Activated CD8-positive, alpha-beta T cell treated with anti-CD3 and anti-CD28 coated beads, Interleukin-2, amount 10 ng/mL, durations not matched to agents 7 days and 5 days (primary cell): ENCODE results near the gene ASCC3. TPM values are rescaled to one million over a fixed set of nuclear protein-coding genes. Genes with fewer than 3 reads are reported as not detected.

ENCODE experiments used
- ATAC-seq: fragments of 150-1000 bp; cut with Tn5 transposase; one replicate; pipeline ENCODE4 v1.10.0; 2021; ENCODE audit warnings: moderate library complexity
- CTCF ChIA-PET: fragments of 350-600 bp; sonication (Branson Sonifier 250); formaldehyde crosslinking; loops from one replicate; lab custom pipeline; 2021; ENCODE audit warnings: antibody characterized with exemption; lab: Charles Lee
- POLR2A ChIA-PET: fragments of 350-600 bp; sonication (Branson Sonifier 250); formaldehyde crosslinking; loops from one replicate; lab custom pipeline; 2021; ENCODE audit warnings: antibody characterized with exemption; lab: Charles Lee
- DNase-seq: peaks from one replicate; pipeline ENCODE4 v3.0.0-alpha.2; 2020
- H3K27ac Mint-ChIP-seq: one replicate; pipeline ENCODE4 v1.8.0; 2021; ENCODE audit warnings: mild to moderate bottlenecking, mixed read lengths
- H3K27me3 Mint-ChIP-seq: one replicate; pipeline ENCODE4 v1.8.0; 2021; ENCODE audit warnings: low read depth, mixed read lengths
- H3K36me3 Mint-ChIP-seq: one replicate; pipeline ENCODE4 v1.8.0; 2021; ENCODE audit warnings: low read depth, mixed read lengths
- H3K4me1 Mint-ChIP-seq: one replicate; pipeline ENCODE4 v1.8.0; 2021; ENCODE audit warnings: low read depth, mixed read lengths
- H3K4me3 Mint-ChIP-seq: one replicate; pipeline ENCODE4 v1.8.0; 2021; ENCODE audit warnings: mild to moderate bottlenecking, mixed read lengths
- H3K9me3 Mint-ChIP-seq: one replicate; pipeline ENCODE4 v1.8.0; 2022; ENCODE audit warnings: mixed read lengths; ENCODE audit not compliant: insufficient read depth
- total RNA-seq, 2 experiments: library from RNA; stranded (reverse); gene quantifications; one replicate each; pipeline ENCODE4 v1.2.3, GENCODE V29; 2021

Gene ASCC3
- total RNA-seq, 2 experiments from 2014 or later = 61.8 to 66.1 TPM

DNA sequence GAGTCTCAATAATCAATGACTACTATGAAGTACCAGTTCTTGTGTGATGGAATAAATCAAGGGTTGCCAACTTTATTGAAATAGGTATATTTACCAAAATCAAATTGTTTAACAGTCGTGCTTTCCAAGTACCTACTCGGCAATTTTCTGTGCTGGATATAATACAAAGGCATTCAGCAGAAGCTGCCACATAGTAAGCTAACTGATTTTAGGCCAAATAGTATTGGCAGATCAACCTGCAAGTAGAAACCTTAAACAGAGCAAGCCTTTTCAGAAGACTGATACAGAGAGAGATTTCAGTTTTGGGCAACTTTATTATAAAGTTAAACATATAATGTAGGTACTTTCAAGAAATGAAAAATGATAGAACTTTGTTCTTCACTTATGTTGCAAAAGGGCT lies 174.6 kb downstream of the ASCC3 start:
- Mint-ChIP-seq H3K27me3 (no peaks in the 10 kb centered on the region), H3K4me1 (no peaks in the 10 kb centered on the region), H3K27ac (no peak overlapping the region), H3K36me3 (peaks cover 23% of the 10 kb centered on the region), H3K9me3 (peaks cover 4% of the 10 kb centered on the region), H3K4me3 (no peak overlapping the region)
- DNase-seq (no peak), ATAC-seq (no peak)
- ChIA-PET CTCF (no interaction called here), POLR2A (no interaction called here)

DNA sequence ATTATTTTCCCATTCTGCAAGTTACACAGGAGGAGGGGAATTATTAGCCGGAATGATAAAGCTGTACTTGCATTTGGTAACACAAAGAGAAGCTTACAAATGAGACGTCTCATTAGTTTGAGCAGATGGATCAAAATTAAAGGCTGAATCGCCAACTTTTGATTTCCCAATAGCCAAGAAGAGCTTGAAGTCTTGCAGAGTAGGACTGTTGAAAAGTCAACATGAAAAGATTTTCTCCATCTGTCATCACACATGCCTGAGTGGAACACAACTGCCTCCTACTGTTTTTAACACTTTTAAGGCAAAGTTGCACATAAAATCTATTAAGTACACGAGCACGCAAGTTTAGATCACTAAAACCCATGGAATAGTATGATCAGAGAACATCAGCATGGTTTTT lies 176.2 kb downstream of the ASCC3 start:
- ChIA-PET POLR2A (no interaction called here), CTCF (no interaction called here)
- Mint-ChIP-seq H3K27me3 (no peaks in the 10 kb centered on the region), H3K9me3 (peaks cover 8% of the 10 kb centered on the region), H3K27ac (no peak overlapping the region), H3K4me1 (no peaks in the 10 kb centered on the region), H3K36me3 (peaks cover 31% of the 10 kb centered on the region), H3K4me3 (no peak overlapping the region)
- ATAC-seq (no peak), DNase-seq (no peak)

DNA sequence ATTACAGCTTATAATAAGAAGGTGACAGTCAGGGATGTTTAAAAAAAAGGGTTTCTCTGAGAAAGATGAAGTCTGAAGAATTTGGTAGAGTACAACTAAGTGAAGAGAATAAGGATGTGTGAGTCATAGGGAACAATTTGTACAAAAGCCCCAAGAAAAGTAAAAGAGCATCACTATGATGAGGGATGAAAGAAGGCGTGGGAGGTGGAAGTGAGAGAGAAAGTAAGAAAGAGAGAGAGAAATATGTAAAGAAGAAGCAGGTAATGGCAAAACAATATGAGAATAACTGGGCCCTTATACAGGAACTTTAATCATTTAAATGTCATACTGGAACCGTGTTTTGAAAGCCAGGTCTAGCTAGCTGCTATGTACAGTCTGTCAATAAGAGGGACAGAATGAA lies 179.4 kb downstream of the ASCC3 start:
- Mint-ChIP-seq H3K4me1 (no peaks in the 10 kb centered on the region), H3K36me3 (peaks cover 32% of the 10 kb centered on the region), H3K27me3 (no peaks in the 10 kb centered on the region), H3K27ac (no peak overlapping the region), H3K4me3 (no peak overlapping the region), H3K9me3 (peaks cover 15% of the 10 kb centered on the region)
- ChIA-PET POLR2A (no interaction called here), CTCF (no interaction called here)
- ATAC-seq (no peak), DNase-seq (no peak)

DNA sequence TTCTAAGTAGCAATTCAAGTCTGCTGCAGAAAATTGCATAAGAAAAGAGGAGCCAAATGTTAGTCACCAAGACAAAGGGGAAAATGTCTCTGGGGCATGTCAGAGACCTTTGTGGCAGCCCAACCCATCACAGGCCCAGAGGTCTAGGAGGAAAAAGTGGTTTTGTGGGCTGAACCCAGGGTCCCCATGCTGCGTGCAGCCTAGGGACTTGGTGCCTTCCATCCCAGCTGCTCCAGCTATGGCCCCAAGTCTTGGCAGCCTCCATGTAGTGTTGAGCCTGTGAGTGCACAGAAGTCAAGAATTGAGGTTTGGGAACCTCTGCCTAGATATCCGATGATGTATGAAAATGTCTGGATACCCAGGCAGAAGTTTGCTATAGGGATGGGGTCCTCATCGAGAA lies 181.1 kb downstream of the ASCC3 start:
- ATAC-seq = no peak
- POLR2A ChIA-PET = no interaction called here
- Mint-ChIP-seq H3K27me3 (no peaks in the 10 kb centered on the region), H3K36me3 (peaks cover 34% of the 10 kb centered on the region), H3K9me3 (peaks cover 15% of the 10 kb centered on the region), H3K27ac (no peak overlapping the region), H3K4me1 (no peaks in the 10 kb centered on the region), H3K4me3 (no peak overlapping the region)
- no peak for DNase-seq
- CTCF ChIA-PET = no interaction called here

GRCh38 chr6:100695445-100695844 lies 185.7 kb downstream of the ASCC3 start:
- Mint-ChIP-seq H3K27ac (no peak overlapping the region), H3K9me3 (peaks cover 7% of the 10 kb centered on the region), H3K4me3 (no peak overlapping the region), H3K36me3 (peaks cover 15% of the 10 kb centered on the region), H3K4me1 (no peaks in the 10 kb centered on the region), H3K27me3 (no peaks in the 10 kb centered on the region)
- DNase-seq (no peak), ATAC-seq (no peak)
- ChIA-PET CTCF (interaction anchor here (1.4 kb wide), 1 partner anchor 31 kb away, joined by 4 read pairs; no protein-coding TSS in a partner anchor), POLR2A (no interaction called here)

- no peaks in the 10 kb centered on the region for H3K27me3 Mint-ChIP-seq
- no peak for DNase-seq
- ATAC-seq = no peak
- ChIA-PET CTCF (no interaction called here), POLR2A (no interaction called here)
- H3K4me1 Mint-ChIP-seq = no peaks in the 10 kb centered on the region
- H3K9me3 Mint-ChIP-seq = no peaks in the 10 kb centered on the region
- H3K27ac Mint-ChIP-seq = no peak overlapping the region
- H3K36me3 Mint-ChIP-seq = peaks cover 8% of the 10 kb centered on the region
- no peak overlapping the region for H3K4me3 Mint-ChIP-seq
These were observed 187.7 kb downstream of the ASCC3 start for GRCh38 chr6:100693249-100693927.

GRCh38 chr6:100691972-100692371 lies 189.2 kb downstream of the ASCC3 start:
- H3K27ac Mint-ChIP-seq = no peak overlapping the region
- ChIA-PET CTCF (no interaction called here), POLR2A (no interaction called here)
- no peaks in the 10 kb centered on the region for H3K27me3 Mint-ChIP-seq
- no peak for ATAC-seq
- H3K4me3 Mint-ChIP-seq = no peak overlapping the region
- H3K4me1 Mint-ChIP-seq = no peaks in the 10 kb centered on the region
- peaks cover 8% of the 10 kb centered on the region for H3K36me3 Mint-ChIP-seq
- no peaks in the 10 kb centered on the region for H3K9me3 Mint-ChIP-seq
- no peak for DNase-seq

GRCh38 chr6:100686216-100686615 lies 194.9 kb downstream of the ASCC3 start:
- ChIA-PET POLR2A (no interaction called here), CTCF (no interaction called here)
- Mint-ChIP-seq H3K9me3 (no peaks in the 10 kb centered on the region), H3K36me3 (peaks cover 6% of the 10 kb centered on the region), H3K27ac (no peak overlapping the region), H3K4me3 (no peak overlapping the region), H3K4me1 (no peaks in the 10 kb centered on the region), H3K27me3 (no peaks in the 10 kb centered on the region)
- no peak for DNase-seq
- ATAC-seq = no peak

DNA sequence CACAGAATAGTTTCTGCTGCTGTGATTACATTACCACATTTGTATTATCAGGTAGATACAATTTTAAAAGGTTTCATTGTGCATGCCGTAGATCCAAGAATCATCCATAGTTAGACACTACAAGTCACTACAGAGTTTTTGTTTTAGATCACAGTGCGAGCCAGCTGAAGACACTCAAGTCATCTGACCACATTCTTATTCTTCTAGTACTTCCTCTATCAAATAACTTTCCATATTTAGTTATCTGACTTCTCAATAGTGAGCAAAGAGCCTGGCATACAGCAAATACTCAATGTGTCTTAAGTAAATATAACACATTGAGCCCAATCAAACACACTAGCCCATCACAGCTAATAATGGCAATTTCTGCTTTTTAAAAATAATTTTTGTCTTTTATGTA lies 195.4 kb downstream of the ASCC3 start:
- Mint-ChIP-seq H3K27ac (no peak overlapping the region), H3K4me3 (no peak overlapping the region), H3K27me3 (no peaks in the 10 kb centered on the region), H3K36me3 (peaks cover 6% of the 10 kb centered on the region), H3K9me3 (no peaks in the 10 kb centered on the region), H3K4me1 (no peaks in the 10 kb centered on the region)
- no peak for DNase-seq
- no peak for ATAC-seq
- ChIA-PET POLR2A (no interaction called here), CTCF (no interaction called here)

GRCh38 chr6:100680163-100680562 lies 201.0 kb downstream of the ASCC3 start:
- Mint-ChIP-seq H3K4me3 (no peak overlapping the region), H3K4me1 (no peaks in the 10 kb centered on the region), H3K9me3 (no peaks in the 10 kb centered on the region), H3K27me3 (no peaks in the 10 kb centered on the region), H3K27ac (no peak overlapping the region), H3K36me3 (peaks cover 2% of the 10 kb centered on the region)
- DNase-seq = no peak
- no peak for ATAC-seq
- POLR2A ChIA-PET = no interaction called here
- CTCF ChIA-PET = interaction anchor here (1.5 kb wide), 1 partner anchor 17 kb away, joined by 3 read pairs; no protein-coding TSS in a partner anchor

DNA sequence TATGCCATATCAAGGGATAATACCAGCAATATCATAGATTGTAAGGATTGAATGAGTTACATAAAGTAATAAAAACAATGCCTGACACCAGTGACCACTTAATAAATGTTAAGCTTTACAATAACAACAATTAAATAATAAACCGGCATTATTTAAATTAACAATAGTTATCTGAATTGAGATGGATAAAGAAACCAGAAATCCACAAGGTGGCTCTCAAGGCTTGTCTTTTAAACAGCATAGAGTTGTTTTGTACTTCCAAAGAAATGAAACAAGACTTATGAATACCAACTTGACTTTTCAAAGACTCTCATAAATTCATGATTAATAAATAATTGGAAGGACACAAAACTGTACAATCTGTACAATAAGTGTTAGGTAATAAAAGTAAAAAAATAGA lies 203.1 kb downstream of the ASCC3 start:
- no peak for ATAC-seq
- Mint-ChIP-seq H3K9me3 (no peaks in the 10 kb centered on the region), H3K27me3 (no peaks in the 10 kb centered on the region), H3K27ac (no peak overlapping the region), H3K36me3 (peaks cover 2% of the 10 kb centered on the region), H3K4me3 (no peak overlapping the region), H3K4me1 (no peaks in the 10 kb centered on the region)
- CTCF ChIA-PET = interaction anchor here (1.1 kb wide), 1 partner anchor 13 kb away, joined by 3 read pairs; no protein-coding TSS in a partner anchor
- no peak for DNase-seq
- POLR2A ChIA-PET = no interaction called here

DNA sequence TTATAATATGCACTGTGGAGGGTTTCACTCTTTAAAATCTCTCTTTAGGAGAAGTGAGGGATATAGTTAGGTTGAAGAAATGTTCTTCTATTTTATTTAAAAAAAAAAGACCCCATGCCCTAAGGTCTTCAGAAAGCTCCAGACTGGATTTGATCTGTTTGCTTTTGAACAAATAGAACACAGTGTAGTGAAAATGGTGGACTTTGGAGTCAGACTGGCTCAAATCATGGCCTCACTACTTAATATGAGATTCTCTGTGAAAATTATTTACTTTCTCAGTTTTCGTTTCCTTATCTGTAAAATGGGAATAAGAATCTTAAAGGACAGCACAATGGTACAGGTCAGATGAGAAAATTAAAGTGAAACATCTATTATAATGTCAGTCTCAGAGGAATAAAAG lies 203.9 kb downstream of the ASCC3 start:
- ChIA-PET POLR2A (no interaction called here), CTCF (no interaction called here)
- Mint-ChIP-seq H3K36me3 (peaks cover 2% of the 10 kb centered on the region), H3K27ac (no peak overlapping the region), H3K27me3 (no peaks in the 10 kb centered on the region), H3K4me1 (no peaks in the 10 kb centered on the region), H3K9me3 (no peaks in the 10 kb centered on the region), H3K4me3 (no peak overlapping the region)
- DNase-seq (no peak), ATAC-seq (no peak)

DNA sequence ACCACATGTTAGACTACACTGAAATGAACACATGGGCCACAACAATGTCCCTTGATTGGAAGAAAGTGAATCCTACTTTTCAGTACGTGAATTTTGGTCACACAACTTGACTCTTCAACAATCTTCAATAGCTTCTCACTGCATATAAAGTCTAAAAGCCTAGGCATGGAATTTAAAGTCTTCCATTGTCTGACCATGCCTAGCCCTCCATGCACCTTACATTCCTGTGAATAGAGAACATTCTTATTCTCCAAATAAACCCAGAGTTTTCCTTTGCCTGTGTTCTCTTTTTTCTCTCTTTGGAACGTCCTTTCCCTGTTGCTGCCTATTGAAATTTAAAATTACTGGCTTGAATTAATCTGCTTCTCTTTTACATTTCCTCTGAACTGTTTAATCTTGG lies 207.5 kb downstream of the ASCC3 start:
- no peak for ATAC-seq
- Mint-ChIP-seq H3K4me3 (no peak overlapping the region), H3K4me1 (no peaks in the 10 kb centered on the region), H3K27ac (no peak overlapping the region), H3K36me3 (peaks cover 4% of the 10 kb centered on the region), H3K27me3 (no peaks in the 10 kb centered on the region), H3K9me3 (no peaks in the 10 kb centered on the region)
- ChIA-PET POLR2A (no interaction called here), CTCF (interaction anchor here (1.0 kb wide), 1 partner anchor 10 kb away, joined by 3 read pairs; no protein-coding TSS in a partner anchor)
- no peak for DNase-seq
